ENCODE measurements around the gene PCA3.

The PCA3 gene

GRCh38 chr9:76764138-76764537, at the start of gene PCA3:
PCA3 (plus strand) TSS chr9:76764438.
- H3K4me3 ChIP-seq (ENCODE audit: low read depth, low read length) = no peak within 1 kb of the TSS
- DNase-seq (ENCODE audit: low read depth) = no peak
- TF ChIP-seq, protein P1, sequence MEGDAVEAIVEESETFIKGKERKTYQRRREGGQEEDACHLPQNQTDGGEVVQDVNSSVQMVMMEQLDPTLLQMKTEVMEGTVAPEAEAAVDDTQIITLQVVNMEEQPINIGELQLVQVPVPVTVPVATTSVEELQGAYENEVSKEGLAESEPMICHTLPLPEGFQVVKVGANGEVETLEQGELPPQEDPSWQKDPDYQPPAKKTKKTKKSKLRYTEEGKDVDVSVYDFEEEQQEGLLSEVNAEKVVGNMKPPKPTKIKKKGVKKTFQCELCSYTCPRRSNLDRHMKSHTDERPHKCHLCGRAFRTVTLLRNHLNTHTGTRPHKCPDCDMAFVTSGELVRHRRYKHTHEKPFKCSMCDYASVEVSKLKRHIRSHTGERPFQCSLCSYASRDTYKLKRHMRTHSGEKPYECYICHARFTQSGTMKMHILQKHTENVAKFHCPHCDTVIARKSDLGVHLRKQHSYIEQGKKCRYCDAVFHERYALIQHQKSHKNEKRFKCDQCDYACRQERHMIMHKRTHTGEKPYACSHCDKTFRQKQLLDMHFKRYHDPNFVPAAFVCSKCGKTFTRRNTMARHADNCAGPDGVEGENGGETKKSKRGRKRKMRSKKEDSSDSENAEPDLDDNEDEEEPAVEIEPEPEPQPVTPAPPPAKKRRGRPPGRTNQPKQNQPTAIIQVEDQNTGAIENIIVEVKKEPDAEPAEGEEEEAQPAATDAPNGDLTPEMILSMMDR (IDR thresholded peaks at IDR 0.05; ENCODE audit: control insufficient read depth, extremely low read depth, insufficient read depth) = no peak

- TF ChIP-seq, protein P1 (IDR thresholded peaks at IDR 0.05; ENCODE audit: control insufficient read depth, extremely low read depth, insufficient read depth) = no peak
- H3K4me3 ChIP-seq (ENCODE audit: low read depth, low read length) = no peak overlapping the region
- no peak for DNase-seq (ENCODE audit: low read depth)
Measured at GRCh38 chr9:76716085-76716672, 48.1 kb upstream of the PCA3 start.

- no peak for DNase-seq (ENCODE audit: low read depth)
- no peak overlapping the region for H3K4me3 ChIP-seq (ENCODE audit: low read depth, low read length)
- TF ChIP-seq, protein P1 (IDR thresholded peaks at IDR 0.05; ENCODE audit: control insufficient read depth, extremely low read depth, insufficient read depth) = no peak
Measured at GRCh38 chr9:76717176-76717575, 47.1 kb upstream of the PCA3 start.

GRCh38 chr9:76717613-76718012, 46.6 kb upstream of the PCA3 start:
- TF ChIP-seq, protein P1 (IDR thresholded peaks at IDR 0.05; ENCODE audit: control insufficient read depth, extremely low read depth, insufficient read depth) = no peak
- no peak overlapping the region for H3K4me3 ChIP-seq (ENCODE audit: low read depth, low read length)

GRCh38 chr9:76718166-76718565, 46.1 kb upstream of the PCA3 start:
- H3K4me3 ChIP-seq (ENCODE audit: low read depth, low read length) = no peak overlapping the region
- DNase-seq (ENCODE audit: low read depth) = no peak
- TF ChIP-seq, protein P1 (IDR thresholded peaks at IDR 0.05; ENCODE audit: control insufficient read depth, extremely low read depth, insufficient read depth) = no peak

More at GRCh38 chr9:76717613-76718012, 46.6 kb upstream of the PCA3 start:
- DNase-seq (ENCODE audit: low read depth) = no peak

DNA sequence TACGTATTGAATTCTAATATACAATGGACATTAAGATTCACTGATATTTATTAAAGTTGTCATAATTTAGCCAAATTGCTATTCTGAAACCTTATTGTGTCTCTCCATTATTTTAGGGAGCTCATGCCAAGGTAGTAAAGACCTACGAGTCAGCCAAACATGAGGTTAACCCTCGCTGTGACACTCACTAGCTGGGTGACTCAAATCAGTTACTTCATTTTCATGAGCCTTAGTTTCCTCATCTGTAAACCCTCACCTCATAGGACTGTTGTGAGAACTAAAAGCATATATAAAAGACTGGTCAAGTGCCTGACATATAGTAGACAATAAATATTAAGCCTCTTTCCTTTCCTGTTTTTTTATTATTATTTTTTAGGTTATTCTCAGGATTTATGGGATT, 44.0 kb upstream of the PCA3 start:
- H3K4me3 ChIP-seq (ENCODE audit: low read depth, low read length) = no peak overlapping the region
- DNase-seq (ENCODE audit: low read depth) = no peak
- TF ChIP-seq, protein P1 (IDR thresholded peaks at IDR 0.05; ENCODE audit: control insufficient read depth, extremely low read depth, insufficient read depth) = no peak

DNA sequence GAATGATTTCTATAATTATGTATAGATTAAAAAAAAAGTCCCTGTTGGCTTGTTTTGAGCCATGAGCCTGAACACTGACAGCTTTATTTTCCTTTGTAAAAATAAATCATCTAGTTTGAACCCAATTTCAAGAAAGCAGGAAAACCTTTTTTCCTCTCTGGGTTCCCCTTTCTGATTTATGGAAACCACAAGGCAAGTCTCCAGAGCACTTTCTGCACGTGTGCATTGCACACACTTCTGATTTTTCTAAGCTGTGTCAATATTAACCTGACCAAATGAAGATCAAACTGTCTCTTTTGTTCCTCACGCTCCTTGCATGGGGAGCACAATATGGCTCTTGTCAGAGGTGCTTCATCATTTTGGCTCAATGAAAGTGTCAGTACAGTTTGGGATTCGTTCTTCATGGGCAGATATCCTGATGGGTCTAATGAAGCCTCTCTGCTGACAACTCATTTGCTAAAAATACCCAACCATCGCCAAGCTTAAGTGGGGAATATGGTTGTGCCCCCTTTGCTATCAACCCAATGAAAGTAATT, 39.2 kb upstream of the PCA3 start:
- DNase-seq (ENCODE audit: low read depth) = no peak
- no peak overlapping the region for H3K4me3 ChIP-seq (ENCODE audit: low read depth, low read length)
- TF ChIP-seq, protein P1 (IDR thresholded peaks at IDR 0.05; ENCODE audit: control insufficient read depth, extremely low read depth, insufficient read depth) = no peak
